ENCODE data around the gene CIITA.

GRCh38 chr16:10831894-10832886 lies 44.8 kb upstream of the CIITA start:
- TF ChIP-seq E2F6 (IDR thresholded peaks at IDR 0.05; ENCODE audit: borderline replicate concordance in 1 of 2, extremely low read depth in 1 of 2, insufficient read depth in 1 of 2, insufficient read length in 1 of 2, low read depth in 1 of 2, low read length in 1 of 2, poor library complexity in 1 of 2, severe bottlenecking in 1 of 2) (no peak), LARP7 (IDR thresholded peaks at IDR 0.05) (no peak), POLR2A (conservative IDR thresholded peaks at IDR 0.05) (no peak), CREB5 (CRISPR knock-in tag; IDR thresholded peaks at IDR 0.05) (no peak), ATF2 (CRISPR knock-in tag; IDR thresholded peaks at IDR 0.05) (no peak), JUN (IDR thresholded peaks at IDR 0.05; ENCODE audit: borderline replicate concordance, low read depth, low read length) (no peak), JUN (CRISPR knock-in tag; IDR thresholded peaks at IDR 0.05; ENCODE audit: borderline replicate concordance) (no peak), POLR2AphosphoS5 (IDR thresholded peaks at IDR 0.05; ENCODE audit: control insufficient read depth, insufficient read depth, low read depth, low read length) (no peak), ZKSCAN8 (CRISPR knock-in tag; IDR thresholded peaks at IDR 0.05) (no peak)
